Small intestine (tissue), 7 donors: ENCODE measurements around the gene C6. TPM values are rescaled to one million over a fixed set of nuclear protein-coding genes. Genes with fewer than 3 reads are reported as not detected.
A peak's percentile ranks its signal among the peaks of the same experiment; 100 is the strongest.
"Not testable (repeated sequence)": the region's sequence is repeated elsewhere in the genome, so short reads cannot be mapped to it uniquely, and the experiment has no call there.

Experiments
- DNase-seq, 2 donors: peaks; one replicate each; pipeline versions ENCODE4 v3.0.0 to v3.0.0-alpha.2; 2013
- FAIRE-seq: peaks from 2 replicates; lab custom pipeline; 2012; peaks lifted over from hg19 to GRCh38; lab: Jason Lieb, UNC
- H3K27ac ChIP-seq, 3 donors: one replicate each; pipeline ENCODE4 v1.5.1; 2013; ENCODE audit warnings: low read length in 2 of 3, mild to moderate bottlenecking in 2 of 3, control low read depth in 1 of 3, inconsistent platforms in 1 of 3, low read depth in 1 of 3, moderate library complexity in 1 of 3
- H3K27me3 ChIP-seq, 3 donors: one replicate each; pipeline ENCODE4 v1.6.1; 2013; ENCODE audit warnings: low read length in 3 of 3, inconsistent platforms in 1 of 3; ENCODE audit not compliant: control insufficient read depth in 3 of 3, insufficient read depth in 3 of 3
- H3K36me3 ChIP-seq, 3 donors: one replicate each; pipeline ENCODE4 v1.6.1; 2013; ENCODE audit warnings: low read length in 3 of 3, inconsistent platforms in 1 of 3, low read depth in 1 of 3, mild to moderate bottlenecking in 1 of 3, moderate library complexity in 1 of 3; ENCODE audit not compliant: control insufficient read depth in 3 of 3, insufficient read depth in 2 of 3
- H3K4me1 ChIP-seq, 3 donors: one replicate each; pipeline ENCODE4 v1.6.1; 2013; ENCODE audit warnings: low read length in 2 of 3, inconsistent platforms in 1 of 3, low read depth in 1 of 3, mild to moderate bottlenecking in 1 of 3, moderate library complexity in 1 of 3; ENCODE audit not compliant: control insufficient read depth in 3 of 3, insufficient read depth in 2 of 3
- H3K4me3 ChIP-seq, 3 donors: one replicate each; pipeline ENCODE4 v1.5.1; 2013; ENCODE audit warnings: low read length in 3 of 3, control low read depth in 1 of 3, inconsistent platforms in 1 of 3, low read depth in 1 of 3, mild to moderate bottlenecking in 1 of 3, moderate library complexity in 1 of 3
- H3K9me3 ChIP-seq, 2 donors: one replicate each; pipeline ENCODE4 v1.6.1; 2013; ENCODE audit warnings: low read depth in 1 of 2, low read length in 1 of 2; ENCODE audit not compliant: control insufficient read depth in 2 of 2, insufficient read depth in 1 of 2
- WGBS, 3 donors: extraction: QIAGEN DNeasy Blood & Tissue Kit; methylation state at CpG; one replicate each; pipeline ENCODE4 v1.1.7; 2013; 5-methylcytosine and 5-hydroxymethylcytosine counted together
- polyA plus RNA-seq, 4 donors: library from polyadenylated mRNA; stranded (reverse) in 3 of 4; unstranded in 1 of 4; fragments of 200-250 nt in 3 of 4; fragments of 120-200 nt in 1 of 4; gene quantifications; one replicate each; pipeline versions ENCODE4 v1.2.1 to v1.2.3, GENCODE V29; 2013
- donor health status: healthy with polysubstance abuse.
- donor health status: control.
- donor health status: control.
- donor health status: Bipolar disorder and iron deficiency.
- donor health status: healthy.

Gene C6
- polyA plus RNA-seq, 4 donors = 0.27 to 122 (median 0.71) TPM

DNA sequence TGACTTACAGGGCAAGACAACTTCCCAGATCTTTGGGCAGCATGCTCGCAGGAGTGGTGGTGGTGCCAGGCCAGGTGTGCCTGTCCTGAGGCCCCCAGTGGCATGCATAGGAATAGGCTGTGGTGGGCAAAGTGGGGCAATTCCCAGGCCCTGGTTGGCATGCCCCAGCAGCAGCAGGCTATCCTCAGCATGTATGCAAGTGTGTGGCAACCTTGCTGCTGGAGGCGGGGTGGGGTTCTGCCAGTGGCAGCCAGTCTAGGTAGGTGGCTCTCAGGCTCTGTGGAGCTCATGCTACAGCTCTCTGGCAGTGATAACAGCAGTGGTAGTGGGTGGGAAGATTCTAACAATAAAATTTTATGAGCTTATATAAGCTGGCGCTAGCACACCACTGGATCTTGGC is 27.7 kb upstream of the C6 start:
- Histone ChIP-seq H3K4me3 (no peak overlapping the region), H3K36me3 (no peaks in the 10 kb centered on the region), H3K9me3 (peaks cover 0 to 12% of the 10 kb centered on the region in 2 donors), H3K27me3 (no peaks in the 10 kb centered on the region), H3K4me1 (peaks cover 0 to under 1% (median 0%) of the 10 kb centered on the region in 3 donors), H3K27ac (no peak overlapping the region)
- WGBS, 3 donors = 56 to 69% (median 62%) methylated on average over 3 of the region's 3 CpGs
- no peak for FAIRE-seq
- DNase-seq = peak in 1 of 2 donors; percentile 11

DNA sequence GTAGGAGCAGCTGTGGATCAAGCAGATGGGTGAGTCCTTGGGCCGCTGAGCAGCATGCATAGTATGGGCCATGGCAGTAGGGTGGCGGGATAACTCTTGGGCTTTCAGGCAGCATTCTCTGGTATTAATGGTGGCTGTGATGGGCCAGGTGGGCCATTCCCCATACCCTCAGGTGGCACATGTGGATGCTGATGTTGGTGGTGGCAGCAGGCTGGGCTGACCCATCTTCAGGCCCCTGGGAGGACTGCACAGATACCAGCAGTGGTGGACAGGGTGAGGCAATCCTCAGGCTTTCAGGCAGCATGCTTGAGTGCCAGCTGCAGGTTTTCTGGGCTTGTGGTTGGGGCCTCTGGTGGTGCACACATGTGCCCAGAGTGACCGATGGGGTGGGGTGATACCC is 27.1 kb upstream of the C6 start:
- DNase-seq = no peak

DNA sequence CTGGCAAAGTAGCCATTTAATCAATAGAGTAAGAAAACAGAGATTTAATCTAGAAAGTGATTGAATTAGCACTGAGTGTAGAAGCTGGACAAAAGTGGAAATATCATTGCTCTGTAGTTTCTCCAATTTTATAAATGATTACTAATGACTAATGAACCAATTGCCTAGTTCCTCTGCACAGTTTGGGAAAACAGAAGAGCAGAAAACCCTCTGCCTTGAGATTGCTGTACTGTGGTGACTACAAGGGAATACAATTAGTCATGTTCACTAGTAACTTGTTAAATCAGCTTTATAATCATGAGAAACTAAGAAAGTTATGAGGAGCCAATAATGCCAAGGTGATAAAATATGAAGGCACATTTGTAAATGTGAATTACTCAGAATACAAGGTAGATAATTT is 21.1 kb upstream of the C6 start:
- no peak overlapping the region for H3K27ac ChIP-seq
- no peaks in the 10 kb centered on the region for H3K27me3 ChIP-seq
- FAIRE-seq (no peak), DNase-seq (no peak)
- no peaks in the 10 kb centered on the region for H3K4me1 ChIP-seq
- H3K9me3 ChIP-seq = peaks cover 0 to 13% of the 10 kb centered on the region in 2 donors
- no peaks in the 10 kb centered on the region for H3K36me3 ChIP-seq
- H3K4me3 ChIP-seq = no peak overlapping the region

More for the DNA sequence above, 27.1 kb upstream of the C6 start:
- H3K9me3 ChIP-seq = peaks cover 0 to 12% of the 10 kb centered on the region in 2 donors
- H3K4me3 ChIP-seq = no peak overlapping the region
- H3K36me3 ChIP-seq = no peaks in the 10 kb centered on the region
- FAIRE-seq = no peak
- WGBS, 3 donors = 92 to 98% (median 95%) methylated on average over 3 of the region's 3 CpGs
- no peak overlapping the region for H3K27ac ChIP-seq
- no peaks in the 10 kb centered on the region for H3K4me1 ChIP-seq
- H3K27me3 ChIP-seq = no peaks in the 10 kb centered on the region

DNA sequence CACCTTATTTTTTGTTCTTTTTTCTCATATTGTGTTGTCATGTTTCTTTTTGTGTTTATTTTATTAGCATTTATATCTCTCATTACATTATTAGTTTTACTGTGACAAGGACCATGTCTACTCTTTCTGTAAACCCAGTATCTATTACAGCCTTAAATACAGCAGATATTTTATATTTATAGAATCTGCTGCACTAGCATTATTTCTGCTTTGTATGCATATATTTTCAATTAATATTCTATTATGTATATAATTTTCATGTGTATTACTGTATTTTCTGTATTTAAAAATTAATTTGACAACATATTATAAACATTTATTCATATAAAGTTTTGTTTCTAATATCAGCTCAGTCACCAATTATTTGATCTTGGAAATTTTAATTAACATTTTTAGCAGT is 19.5 kb upstream of the C6 start:
- H3K27ac ChIP-seq = no peak overlapping the region
- no peaks in the 10 kb centered on the region for H3K4me1 ChIP-seq
- no peak overlapping the region for H3K4me3 ChIP-seq
- H3K9me3 ChIP-seq = peaks cover 0 to 9% of the 10 kb centered on the region in 2 donors
- DNase-seq (no peak), FAIRE-seq (no peak)
- no peaks in the 10 kb centered on the region for H3K27me3 ChIP-seq
- H3K36me3 ChIP-seq = no peaks in the 10 kb centered on the region

- not testable (repeated sequence) for H3K27ac ChIP-seq, H3K4me3 ChIP-seq, H3K9me3 ChIP-seq, DNase-seq, FAIRE-seq, H3K4me1 ChIP-seq, H3K27me3 ChIP-seq, H3K36me3 ChIP-seq
- 26 to 61% (median 31%) methylated on average over 1 of the region's 1 CpG for WGBS, 3 donors
These were observed 16.9 kb upstream of the C6 start for GRCh38 chr5:41230276-41230675.

DNA sequence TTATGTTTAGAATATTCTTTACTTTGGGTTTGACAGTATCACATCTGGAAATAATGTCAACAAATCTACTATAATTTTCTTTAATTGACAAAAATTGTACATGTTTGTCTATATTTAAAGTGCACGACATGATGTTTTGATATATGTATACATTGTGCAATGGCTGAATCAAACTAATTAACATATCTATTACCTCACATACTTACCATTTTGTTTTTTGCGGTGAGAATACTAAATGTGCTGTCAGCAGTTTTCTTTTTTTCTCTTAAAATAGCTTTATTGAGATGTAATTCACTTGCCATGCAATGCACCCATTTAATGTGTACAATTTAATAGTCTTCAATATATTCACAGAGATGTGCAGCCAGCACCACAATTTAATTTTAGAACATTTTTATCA is 10.6 kb upstream of the C6 start:
- H3K4me3 ChIP-seq = no peak overlapping the region
- WGBS, 3 donors = 93 to 96% (median 93%) methylated on average over 2 of the region's 2 CpGs
- H3K27me3 ChIP-seq = no peaks in the 10 kb centered on the region
- H3K4me1 ChIP-seq = peaks cover 0 to 5% (median 0%) of the 10 kb centered on the region in 3 donors
- no peak overlapping the region for H3K27ac ChIP-seq
- DNase-seq (no peak), FAIRE-seq (no peak)
- no peaks in the 10 kb centered on the region for H3K36me3 ChIP-seq
- H3K9me3 ChIP-seq = peaks cover 0 to 2% of the 10 kb centered on the region in 2 donors

DNA sequence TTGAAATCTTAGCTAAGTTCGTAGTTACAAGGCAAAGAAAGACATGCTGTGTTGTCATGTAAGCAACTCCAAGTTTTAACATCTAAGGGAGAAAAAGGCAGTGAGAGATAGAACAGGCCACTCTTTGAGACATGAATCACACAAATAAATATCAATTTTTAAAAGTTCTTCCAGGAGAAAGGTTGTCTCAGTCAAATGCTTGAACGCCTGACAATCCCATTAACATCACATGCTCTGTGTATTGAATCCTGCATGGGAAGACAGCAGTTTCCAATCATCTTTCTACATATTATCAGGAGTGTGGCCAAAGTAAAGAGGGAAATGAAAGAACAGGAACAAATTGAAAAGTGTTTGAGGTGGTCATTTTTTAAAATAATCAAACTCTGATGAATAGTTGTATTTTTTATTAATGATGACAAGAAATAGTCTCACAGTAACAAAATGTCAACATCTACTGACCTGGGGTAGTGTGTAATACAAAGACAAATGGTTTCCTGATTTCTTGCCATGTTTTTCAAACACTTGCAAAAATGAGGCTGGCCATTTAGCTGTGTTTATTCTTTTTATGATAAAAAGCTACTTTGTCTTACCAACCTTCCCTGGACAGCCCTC is 6.4 kb upstream of the C6 start:
- no peak for FAIRE-seq
- DNase-seq = no peak
- Histone ChIP-seq H3K4me3 (no peak overlapping the region), H3K9me3 (no peaks in the 10 kb centered on the region), H3K36me3 (no peaks in the 10 kb centered on the region), H3K4me1 (peaks cover 0 to 10% (median 0%) of the 10 kb centered on the region in 3 donors), H3K27me3 (no peaks in the 10 kb centered on the region), H3K27ac (peak overlapping the region in 1 of 3 donors; percentile 54)
- 47 to 73% (median 65%) methylated on average over 2 of the region's 2 CpGs for WGBS, 3 donors

GRCh38 chr5:41218929-41219657 is 5.8 kb upstream of the C6 start:
- no peaks in the 10 kb centered on the region for H3K27me3 ChIP-seq
- no peak for FAIRE-seq
- WGBS, 3 donors = 44 to 63% (median 50%) methylated on average over 1 of the region's 1 CpG
- H3K4me3 ChIP-seq = no peak overlapping the region
- no peaks in the 10 kb centered on the region for H3K9me3 ChIP-seq
- peak overlapping the region in 1 of 3 donors; percentile 54 for H3K27ac ChIP-seq
- peak in 1 of 2 donors; percentile 67 for DNase-seq
- H3K4me1 ChIP-seq = peaks cover 0 to 16% (median 0%) of the 10 kb centered on the region in 3 donors
- no peaks in the 10 kb centered on the region for H3K36me3 ChIP-seq
